CD14-positive monocyte (primary cell): ENCODE results near the gene OBSCN. TPM values are rescaled to one million over a fixed set of nuclear protein-coding genes. Genes with fewer than 3 reads are reported as not detected.

Source experiments
- DNase-seq, 3 donors: peaks; one replicate each; pipeline ENCODE4 v3.0.0-alpha.2; 2011 to 2022
- H2AFZ ChIP-seq: 2 replicates; pipeline ENCODE4 v1.6.0; 2012; ENCODE audit warnings: mild to moderate bottlenecking, low read depth, low read length, inconsistent platforms; ENCODE audit not compliant: insufficient read depth, poor library complexity, severe bottlenecking
- H3K27ac ChIP-seq, 2 donors: 1 replicate in 1 of 2; 2 replicates in 1 of 2; pipeline ENCODE4 v1.5.1; 2012 to 2013; ENCODE audit warnings: low read length in 2 of 2, control low read depth in 1 of 2, inconsistent platforms in 1 of 2, low read depth in 1 of 2, mild to moderate bottlenecking in 1 of 2
- H3K27me3 ChIP-seq, 2 donors: one replicate each; pipeline versions ENCODE4 v1.6.0 to v1.6.1; 2011 to 2013; ENCODE audit warnings: low read length in 2 of 2; ENCODE audit not compliant: control insufficient read depth in 2 of 2, insufficient read depth in 2 of 2
- H3K36me3 ChIP-seq, 2 donors: replicated peaks in 1 of 2; 1 replicate in 1 of 2; 2 replicates in 1 of 2; pipeline versions ENCODE4 v1.5.1 to v1.6.1; 2012 to 2013; ENCODE audit warnings: low read length in 2 of 2, control low read depth in 1 of 2, inconsistent platforms in 1 of 2, mild to moderate bottlenecking in 1 of 2; ENCODE audit not compliant: insufficient read depth in 2 of 2, control insufficient read depth in 1 of 2
- H3K4me1 ChIP-seq, 2 donors: 1 replicate in 1 of 2; 2 replicates in 1 of 2; pipeline versions ENCODE4 v1.5.1 to v1.6.1; 2012 to 2013; ENCODE audit warnings: low read length in 2 of 2, control low read depth in 1 of 2, inconsistent platforms in 1 of 2, mild to moderate bottlenecking in 1 of 2, moderate library complexity in 1 of 2; ENCODE audit not compliant: insufficient read depth in 2 of 2, control insufficient read depth in 1 of 2
- H3K4me2 ChIP-seq: replicated peaks from 2 replicates; pipeline ENCODE3; 2012; ENCODE audit warnings: low read length, moderate library complexity, mild to moderate bottlenecking; ENCODE audit not compliant: poor library complexity, severe bottlenecking; ENCODE audit errors: extremely low read depth
- H3K4me3 ChIP-seq, 3 experiments: fragments of 200-600 bp in 1 of 3; sonication (generic) in 1 of 3; replicated peaks in 1 of 3; 1 replicate in 2 of 3; 2 replicates in 1 of 3; pipeline ENCODE4 v1.5.1; 2011 to 2013; ENCODE audit warnings: low read length in 3 of 3, mild to moderate bottlenecking in 3 of 3, control low read depth in 2 of 3, low read depth in 2 of 3, inconsistent platforms in 1 of 3, moderate library complexity in 1 of 3
- H3K79me2 ChIP-seq: 2 replicates; pipeline ENCODE4 v1.6.0; 2012; ENCODE audit warnings: mild to moderate bottlenecking, control low read depth, inconsistent platforms, low read length, moderate library complexity; ENCODE audit not compliant: insufficient read depth
- H3K9ac ChIP-seq: 2 replicates; pipeline ENCODE4 v1.6.0; 2017; ENCODE audit warnings: low read length, mild to moderate bottlenecking; ENCODE audit not compliant: insufficient read depth, poor library complexity, severe bottlenecking
- H3K9me3 ChIP-seq, 2 donors: replicated peaks in 1 of 2; 1 replicate in 1 of 2; 2 replicates in 1 of 2; pipeline versions ENCODE4 v1.5.1 to v1.6.1; 2012 to 2013; ENCODE audit warnings: low read length in 2 of 2, control low read depth in 1 of 2; ENCODE audit not compliant: control insufficient read depth in 1 of 2, insufficient read depth in 1 of 2
- H4K20me1 ChIP-seq: 2 replicates; pipeline ENCODE4 v1.6.0; 2012; ENCODE audit warnings: mild to moderate bottlenecking, low read length, control low read depth, moderate library complexity; ENCODE audit not compliant: insufficient read depth
- H3K27ac Mint-ChIP-seq, 7 donors: one replicate each; pipeline ENCODE4 v1.8.0; 2020; ENCODE audit warnings: mild to moderate bottlenecking in 7 of 7, mixed read lengths in 7 of 7, moderate library complexity in 6 of 7, inconsistent platforms in 2 of 7
- H3K27me3 Mint-ChIP-seq, 3 donors: one replicate each; pipeline ENCODE4 v1.8.0; 2021 to 2022; ENCODE audit warnings: low read depth in 3 of 3, mild to moderate bottlenecking in 3 of 3, mixed read lengths in 3 of 3, moderate library complexity in 3 of 3, inconsistent platforms in 1 of 3
- H3K36me3 Mint-ChIP-seq, 2 donors: one replicate each; pipeline ENCODE4 v1.8.0; 2020; ENCODE audit warnings: mixed read lengths in 2 of 2, inconsistent platforms in 1 of 2, mild to moderate bottlenecking in 1 of 2
- H3K4me1 Mint-ChIP-seq: one replicate; pipeline ENCODE4 v1.8.0; 2020; ENCODE audit warnings: mild to moderate bottlenecking, mixed read lengths
- H3K4me3 Mint-ChIP-seq, 2 donors: one replicate each; pipeline ENCODE4 v1.8.0; 2020; ENCODE audit warnings: mild to moderate bottlenecking in 2 of 2, mixed read lengths in 2 of 2, moderate library complexity in 1 of 2
- H3K9me3 Mint-ChIP-seq, 7 donors: one replicate each; pipeline ENCODE4 v1.8.0; 2020 to 2022; ENCODE audit warnings: mixed read lengths in 7 of 7, mild to moderate bottlenecking in 6 of 7, moderate library complexity in 6 of 7, inconsistent platforms in 2 of 7
- WGBS: methylation state at CpG from one replicate; pipeline ENCODE4 v1.1.5; 2013; ENCODE audit warnings: missing lambda C conversion rate; ENCODE audit not compliant: insufficient coverage; 5-methylcytosine and 5-hydroxymethylcytosine counted together
- intact Hi-C, 2 donors: fragments of 100-400 bp; cut with micrococcal nuclease; formaldehyde crosslinking; loops; one replicate each; pipeline versions ENCODE4 v1.15.0 to v1.15.1; 2023
- polyA plus RNA-seq, 3 donors: library from polyadenylated mRNA; depleted of rRNA in 1 of 3; unstranded in 2 of 3; stranded (reverse) in 1 of 3; fragments of 300-500 nt in 2 of 3; fragments of >200 nt in 1 of 3; fragmentation: Illumina TruSeq in 2 of 3; gene quantifications; 1 replicate in 2 of 3; 2 replicates in 1 of 3; pipeline ENCODE4 v1.2.3, GENCODE V29; 2012 to 2021
- TF ChIP-seq, protein P1 (sequence below): fragments of 200-600 bp; IDR thresholded peaks from one replicate; pipeline ENCODE4 v1.8.0; 2022; ENCODE audit warnings: antibody characterized with exemption, mild to moderate bottlenecking

OBSCN gene
- polyA plus RNA-seq, 3 donors = 0.57 to 1.5 (median 0.76) TPM

DNA sequence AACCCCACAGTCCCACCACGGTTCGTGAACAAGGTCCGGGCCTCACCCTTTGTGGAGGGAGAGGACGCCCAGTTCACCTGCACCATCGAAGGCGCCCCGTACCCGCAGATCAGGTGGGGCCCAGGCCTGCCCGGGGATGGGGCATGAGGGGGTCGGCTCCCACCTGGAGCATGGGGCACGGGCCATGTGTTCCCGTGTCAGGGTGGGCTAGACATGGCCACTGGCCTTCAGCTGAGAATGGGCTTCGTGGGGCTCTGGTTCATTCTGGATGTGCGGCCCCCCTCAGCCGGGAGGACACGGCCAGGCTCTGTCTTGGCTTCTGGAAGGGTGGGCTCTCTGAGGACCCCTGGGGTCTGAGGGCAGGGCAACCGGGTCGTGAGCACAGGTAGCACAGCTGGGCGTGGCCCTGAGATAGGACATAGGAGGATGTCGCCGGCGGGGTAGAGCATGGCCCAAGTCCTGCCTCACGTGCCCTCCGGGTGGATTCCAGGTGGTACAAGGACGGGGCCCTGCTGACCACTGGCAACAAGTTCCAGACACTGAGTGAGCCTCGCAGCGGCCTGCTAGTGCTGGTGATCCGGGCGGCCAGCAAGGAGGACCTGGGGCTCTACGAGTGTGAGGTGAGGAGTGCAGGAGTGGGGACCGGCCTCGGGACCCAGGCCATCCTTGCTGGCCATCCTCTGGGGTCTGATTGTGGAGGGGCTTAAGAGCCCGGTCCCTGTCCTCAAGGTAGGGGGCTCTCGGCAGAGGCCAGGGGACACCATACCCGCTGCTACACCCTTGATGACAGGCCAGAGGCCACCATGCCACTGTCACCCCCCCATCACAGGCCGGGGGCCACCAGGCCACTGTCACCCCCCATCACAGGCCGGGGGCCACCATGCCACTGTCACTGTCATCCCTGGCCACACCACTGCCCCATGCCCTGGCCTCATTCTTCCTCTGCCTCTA is 143.3 kb downstream of the OBSCN start:
- TF ChIP-seq, protein P1, sequence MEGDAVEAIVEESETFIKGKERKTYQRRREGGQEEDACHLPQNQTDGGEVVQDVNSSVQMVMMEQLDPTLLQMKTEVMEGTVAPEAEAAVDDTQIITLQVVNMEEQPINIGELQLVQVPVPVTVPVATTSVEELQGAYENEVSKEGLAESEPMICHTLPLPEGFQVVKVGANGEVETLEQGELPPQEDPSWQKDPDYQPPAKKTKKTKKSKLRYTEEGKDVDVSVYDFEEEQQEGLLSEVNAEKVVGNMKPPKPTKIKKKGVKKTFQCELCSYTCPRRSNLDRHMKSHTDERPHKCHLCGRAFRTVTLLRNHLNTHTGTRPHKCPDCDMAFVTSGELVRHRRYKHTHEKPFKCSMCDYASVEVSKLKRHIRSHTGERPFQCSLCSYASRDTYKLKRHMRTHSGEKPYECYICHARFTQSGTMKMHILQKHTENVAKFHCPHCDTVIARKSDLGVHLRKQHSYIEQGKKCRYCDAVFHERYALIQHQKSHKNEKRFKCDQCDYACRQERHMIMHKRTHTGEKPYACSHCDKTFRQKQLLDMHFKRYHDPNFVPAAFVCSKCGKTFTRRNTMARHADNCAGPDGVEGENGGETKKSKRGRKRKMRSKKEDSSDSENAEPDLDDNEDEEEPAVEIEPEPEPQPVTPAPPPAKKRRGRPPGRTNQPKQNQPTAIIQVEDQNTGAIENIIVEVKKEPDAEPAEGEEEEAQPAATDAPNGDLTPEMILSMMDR = no peak
- no peak overlapping the region for H3K27ac Mint-ChIP-seq

GRCh38 chr1:228351850-228352249 is 144.0 kb downstream of the OBSCN start:
- Histone ChIP-seq H3K9me3 (no peaks in the 10 kb centered on the region), H3K9ac (no peak overlapping the region), H3K4me3 (no peak overlapping the region), H2AFZ (no peak overlapping the region), H3K27ac (no peak overlapping the region), H4K20me1 (no peaks in the 10 kb centered on the region), H3K79me2 (no peaks in the 10 kb centered on the region), H3K4me2 (no peak overlapping the region), H3K4me1 (no peaks in the 10 kb centered on the region), H3K36me3 (no peaks in the 10 kb centered on the region), H3K27me3 (no peaks in the 10 kb centered on the region)
- H3K27ac Mint-ChIP-seq = no peak overlapping the region
- no peaks in the 10 kb centered on the region for H3K4me1 Mint-ChIP-seq
- TF ChIP-seq, protein P1 = no peak
- no peak for DNase-seq
- H3K27me3 Mint-ChIP-seq = peaks cover 0 to 2% (median 0%) of the 10 kb centered on the region in 3 donors
- intact Hi-C loops = no loop called here
- H3K4me3 Mint-ChIP-seq = no peak overlapping the region
- H3K9me3 Mint-ChIP-seq = no peaks in the 10 kb centered on the region
- WGBS = 90% methylated on average over 13 of the region's 13 CpGs
- no peaks in the 10 kb centered on the region for H3K36me3 Mint-ChIP-seq

More for the DNA sequence above, 143.3 kb downstream of the OBSCN start:
- peaks cover 0 to 2% (median 0%) of the 10 kb centered on the region in 3 donors for H3K27me3 Mint-ChIP-seq
- no peaks in the 10 kb centered on the region for H4K20me1 ChIP-seq
- H3K9ac ChIP-seq = no peak overlapping the region
- no peak overlapping the region for H3K4me3 ChIP-seq
- H3K79me2 ChIP-seq = no peaks in the 10 kb centered on the region
- no peak overlapping the region for H3K4me3 Mint-ChIP-seq
- no peaks in the 10 kb centered on the region for H3K9me3 Mint-ChIP-seq
- no peaks in the 10 kb centered on the region for H3K9me3 ChIP-seq
- WGBS = 95% methylated on average over 31 of the region's 37 CpGs
- H2AFZ ChIP-seq = no peak overlapping the region
- no peaks in the 10 kb centered on the region for H3K36me3 ChIP-seq
- H3K27ac ChIP-seq = no peak overlapping the region
- intact Hi-C loops = no loop called here
- no peaks in the 10 kb centered on the region for H3K36me3 Mint-ChIP-seq
- no peaks in the 10 kb centered on the region for H3K4me1 ChIP-seq
- no peaks in the 10 kb centered on the region for H3K27me3 ChIP-seq
- H3K4me2 ChIP-seq = no peak overlapping the region
- DNase-seq = no peak
- H3K4me1 Mint-ChIP-seq = no peaks in the 10 kb centered on the region
